ENCODE data around the gene SEMA3A. TPM values are rescaled to one million over a fixed set of nuclear protein-coding genes. Genes with fewer than 3 reads are reported as not detected.
A peak's percentile ranks its signal among the peaks of the same experiment; 100 is the strongest.

SEMA3A gene
- total RNA-seq, 1 experiment from 2014 or later, result 6.3 TPM

DNA sequence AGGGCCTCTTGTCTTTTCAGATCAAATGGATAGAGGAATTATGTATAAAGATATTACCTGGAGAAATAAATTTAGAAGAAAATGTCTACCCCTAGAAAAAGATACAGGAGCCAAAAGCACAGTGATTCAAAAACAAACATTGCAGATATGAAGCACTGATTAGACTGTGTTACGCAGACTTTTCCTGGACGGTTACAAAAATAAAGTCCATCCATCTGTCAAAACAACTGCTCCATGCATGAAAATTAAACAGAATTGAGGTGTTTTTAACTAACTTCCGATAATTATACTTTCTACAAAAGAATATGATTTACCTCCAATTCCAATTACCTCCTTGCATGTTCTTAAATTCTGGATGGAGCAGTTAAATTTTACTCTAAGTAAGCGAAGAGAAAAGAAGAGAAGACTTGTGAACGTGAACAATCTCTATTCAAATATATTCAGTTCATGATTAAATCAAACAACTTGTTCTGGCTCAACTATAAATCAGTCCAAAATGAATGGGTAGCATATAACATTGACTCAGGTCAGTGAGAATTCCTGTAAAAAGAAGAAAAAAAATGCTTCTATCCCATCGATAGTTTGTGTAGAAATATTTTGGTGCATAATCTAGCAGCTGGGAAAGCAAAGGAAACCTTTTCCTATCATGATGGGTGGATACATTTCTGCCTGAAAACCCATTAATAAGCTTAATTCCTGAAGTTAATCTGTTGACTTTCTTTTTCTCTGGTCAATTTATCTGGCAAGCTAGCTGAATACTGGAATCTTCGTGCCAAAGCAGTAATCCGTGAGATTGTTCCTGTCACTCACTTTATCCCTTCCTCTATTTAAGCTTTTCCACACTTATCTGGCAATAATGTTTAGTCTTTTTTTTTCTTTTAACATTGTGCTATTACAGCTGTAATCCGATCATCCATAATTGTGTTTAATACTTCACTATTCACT lies 80.4 kb downstream of the SEMA3A start:
- H3K9me2 ChIP-seq (ENCODE audit: insufficient read depth), result no peaks in the 10 kb centered on the region
- H3K79me2 ChIP-seq (ENCODE audit: low read depth), result no peaks in the 10 kb centered on the region
- no peaks in the 10 kb centered on the region for H3F3A ChIP-seq (ENCODE audit: insufficient read depth, low read depth)
- H3K9me3 ChIP-seq (ENCODE audit: insufficient read depth, low read depth), result 0 out of 2 replicates have a peak, but pooled peaks cover 2% of the 10 kb centered on the region
- BruUV-seq (replicated peaks), result no TSS peak
- no peak for DNase-seq
- H3K36me3 ChIP-seq (ENCODE audit: low read depth), result no peaks in the 10 kb centered on the region
- TF ChIP-seq, protein P1, sequence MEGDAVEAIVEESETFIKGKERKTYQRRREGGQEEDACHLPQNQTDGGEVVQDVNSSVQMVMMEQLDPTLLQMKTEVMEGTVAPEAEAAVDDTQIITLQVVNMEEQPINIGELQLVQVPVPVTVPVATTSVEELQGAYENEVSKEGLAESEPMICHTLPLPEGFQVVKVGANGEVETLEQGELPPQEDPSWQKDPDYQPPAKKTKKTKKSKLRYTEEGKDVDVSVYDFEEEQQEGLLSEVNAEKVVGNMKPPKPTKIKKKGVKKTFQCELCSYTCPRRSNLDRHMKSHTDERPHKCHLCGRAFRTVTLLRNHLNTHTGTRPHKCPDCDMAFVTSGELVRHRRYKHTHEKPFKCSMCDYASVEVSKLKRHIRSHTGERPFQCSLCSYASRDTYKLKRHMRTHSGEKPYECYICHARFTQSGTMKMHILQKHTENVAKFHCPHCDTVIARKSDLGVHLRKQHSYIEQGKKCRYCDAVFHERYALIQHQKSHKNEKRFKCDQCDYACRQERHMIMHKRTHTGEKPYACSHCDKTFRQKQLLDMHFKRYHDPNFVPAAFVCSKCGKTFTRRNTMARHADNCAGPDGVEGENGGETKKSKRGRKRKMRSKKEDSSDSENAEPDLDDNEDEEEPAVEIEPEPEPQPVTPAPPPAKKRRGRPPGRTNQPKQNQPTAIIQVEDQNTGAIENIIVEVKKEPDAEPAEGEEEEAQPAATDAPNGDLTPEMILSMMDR (conservative IDR thresholded peaks at IDR 0.05), result no peak
- no peak for TF ChIP-seq EZH2 (IDR thresholded peaks at IDR 0.05; ENCODE audit: low read depth)
- intact Hi-C loops (cut with micrococcal nuclease; ENCODE audit: unreplicated experiment), result no loop called here
- no peak overlapping the region for H3K4me3 ChIP-seq
- POLR2A ChIA-PET (ENCODE audit: unreplicated experiment), result interaction anchor here (0.6 kb wide), 1 partner anchor 13 kb away, joined by 4 read pairs; no protein-coding TSS in a partner anchor
- H3K4me2 ChIP-seq, result no peak overlapping the region
- H3K4me1 ChIP-seq (replicated peaks; ENCODE audit: insufficient read depth), result no peaks in the 10 kb centered on the region
- CTCF ChIA-PET, result no interaction called here
- H4K20me1 ChIP-seq (ENCODE audit: insufficient read depth), result no peaks in the 10 kb centered on the region
- no peak overlapping the region for H2AFZ ChIP-seq
- no peaks in the 10 kb centered on the region for H3K27me3 ChIP-seq (ENCODE audit: insufficient read depth, low read depth)
- no peak overlapping the region for H3K27ac ChIP-seq

DNA sequence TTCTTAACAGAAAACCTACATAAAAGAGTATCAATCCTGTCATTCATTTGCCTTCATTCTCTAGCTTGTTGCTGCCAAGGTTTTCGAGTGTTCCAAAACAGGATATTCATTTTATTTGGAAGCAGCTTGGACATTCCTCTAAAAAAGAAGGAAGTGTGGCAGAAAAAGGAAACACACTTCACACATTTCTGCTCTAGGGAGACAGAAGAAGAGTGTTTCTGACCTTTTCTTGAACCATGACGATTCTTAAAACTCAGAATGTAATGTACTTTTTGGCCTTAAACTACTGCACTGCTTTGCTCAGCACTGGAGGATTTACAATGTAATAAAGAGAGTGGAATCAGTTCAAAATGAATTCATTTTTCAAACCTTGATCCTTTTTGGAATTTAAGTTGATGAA lies 81.3 kb downstream of the SEMA3A start:
- intact Hi-C loops (cut with micrococcal nuclease; ENCODE audit: unreplicated experiment), result no loop called here
- no TSS peak for BruUV-seq (replicated peaks)
- CTCF ChIA-PET, result no interaction called here
- Histone ChIP-seq H3K9me2 (ENCODE audit: insufficient read depth) (no peaks in the 10 kb centered on the region), H3K27me3 (ENCODE audit: insufficient read depth, low read depth) (no peaks in the 10 kb centered on the region), H4K20me1 (ENCODE audit: insufficient read depth) (no peaks in the 10 kb centered on the region), H3K4me2 (no peak overlapping the region), H3K4me3 (no peak overlapping the region), H3F3A (ENCODE audit: insufficient read depth, low read depth) (no peaks in the 10 kb centered on the region), H3K9me3 (ENCODE audit: insufficient read depth, low read depth) (0 out of 2 replicates have a peak, but pooled peaks cover 2% of the 10 kb centered on the region), H3K79me2 (ENCODE audit: low read depth) (no peaks in the 10 kb centered on the region), H3K36me3 (ENCODE audit: low read depth) (no peaks in the 10 kb centered on the region), H3K27ac (no peak overlapping the region), H3K4me1 (replicated peaks; ENCODE audit: insufficient read depth) (no peaks in the 10 kb centered on the region), H2AFZ (peak overlapping the region; percentile 48; the same call in 1 of the 2 replicates)
- no peak for DNase-seq
- TF ChIP-seq, protein P1 (conservative IDR thresholded peaks at IDR 0.05), result no peak
- TF ChIP-seq EZH2 (IDR thresholded peaks at IDR 0.05; ENCODE audit: low read depth), result no peak
- POLR2A ChIA-PET (ENCODE audit: unreplicated experiment), result no interaction called here

DNA sequence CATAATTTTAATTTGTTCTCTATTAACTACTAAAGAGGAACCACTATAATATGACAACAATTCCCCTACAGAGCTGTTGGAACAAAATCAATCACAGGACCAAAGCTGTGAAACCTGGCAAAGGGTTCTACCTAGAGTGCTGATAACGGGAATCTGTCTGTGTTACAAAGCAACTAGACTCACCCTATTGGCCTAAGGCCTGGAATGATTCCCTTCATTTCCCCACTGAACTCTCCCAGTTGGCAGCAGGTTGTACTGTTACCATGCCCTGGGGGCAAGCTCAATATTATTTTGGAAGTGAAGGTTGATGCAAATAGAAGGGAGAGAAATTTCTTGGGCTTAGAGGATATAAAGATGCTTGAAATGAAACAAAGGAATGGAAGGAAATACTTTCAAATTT lies 81.8 kb downstream of the SEMA3A start:
- DNase-seq, result no peak
- Histone ChIP-seq H4K20me1 (ENCODE audit: insufficient read depth) (no peaks in the 10 kb centered on the region), H3K27me3 (ENCODE audit: insufficient read depth, low read depth) (no peaks in the 10 kb centered on the region), H3K9me2 (ENCODE audit: insufficient read depth) (no peaks in the 10 kb centered on the region), H3K27ac (no peak overlapping the region), H3K4me3 (no peak overlapping the region), H3K9me3 (ENCODE audit: insufficient read depth, low read depth) (0 out of 2 replicates have a peak, but pooled peaks cover 2% of the 10 kb centered on the region), H3K36me3 (ENCODE audit: low read depth) (no peaks in the 10 kb centered on the region), H2AFZ (no peak overlapping the region), H3K4me1 (replicated peaks; ENCODE audit: insufficient read depth) (no peaks in the 10 kb centered on the region), H3F3A (ENCODE audit: insufficient read depth, low read depth) (no peaks in the 10 kb centered on the region), H3K79me2 (ENCODE audit: low read depth) (no peaks in the 10 kb centered on the region), H3K4me2 (no peak overlapping the region)
- CTCF ChIA-PET, result no interaction called here
- no peak for TF ChIP-seq EZH2 (IDR thresholded peaks at IDR 0.05; ENCODE audit: low read depth)
- TF ChIP-seq, protein P1 (conservative IDR thresholded peaks at IDR 0.05), result no peak
- intact Hi-C loops (cut with micrococcal nuclease; ENCODE audit: unreplicated experiment), result no loop called here
- no TSS peak for BruUV-seq (replicated peaks)
- POLR2A ChIA-PET (ENCODE audit: unreplicated experiment), result no interaction called here

Data from PC-9 (cell line).